Thymus (tissue), 11 donors: Measurements from ENCODE around the gene CD248. TPM values are rescaled to one million over a fixed set of nuclear protein-coding genes. Genes with fewer than 3 reads are reported as not detected.
A peak's percentile ranks its signal among the peaks of the same experiment; 100 is the strongest.
"Not testable (repeated sequence)": the region's sequence is repeated elsewhere in the genome, so short reads cannot be mapped to it uniquely, and the experiment has no call there.

Experiments
- DNase-seq, 9 donors: peaks; one replicate each; pipeline ENCODE4 v3.0.0-alpha.2; 2013; ENCODE audit warnings: low spot score in 9 of 9, low read depth in 6 of 9, missing footprints in 1 of 9
- H3K27ac ChIP-seq, 2 donors: one replicate each; pipeline ENCODE4 v1.5.1; 2013; ENCODE audit warnings: control low read depth in 1 of 2, low read depth in 1 of 2, low read length in 1 of 2, mild to moderate bottlenecking in 1 of 2, moderate library complexity in 1 of 2
- H3K27me3 ChIP-seq, 2 donors: one replicate each; pipeline ENCODE4 v1.5.1; 2013; ENCODE audit warnings: low read length in 1 of 2; ENCODE audit not compliant: control insufficient read depth in 2 of 2, insufficient read depth in 1 of 2
- H3K36me3 ChIP-seq, 2 donors: one replicate each; pipeline ENCODE4 v1.5.1; 2013; ENCODE audit warnings: low read length in 1 of 2, mild to moderate bottlenecking in 1 of 2, moderate library complexity in 1 of 2; ENCODE audit not compliant: control insufficient read depth in 2 of 2, insufficient read depth in 2 of 2
- H3K4me1 ChIP-seq, 2 donors: one replicate each; pipeline ENCODE4 v1.5.1; 2013; ENCODE audit warnings: low read length in 2 of 2; ENCODE audit not compliant: control insufficient read depth in 2 of 2, insufficient read depth in 2 of 2
- H3K4me3 ChIP-seq, 2 donors: one replicate each; pipeline ENCODE4 v1.5.1; 2013; ENCODE audit warnings: low read length in 2 of 2, control low read depth in 1 of 2, mild to moderate bottlenecking in 1 of 2
- H3K9me3 ChIP-seq, 2 donors: one replicate each; pipeline ENCODE4 v1.5.1; 2013; ENCODE audit warnings: low read length in 1 of 2, mild to moderate bottlenecking in 1 of 2; ENCODE audit not compliant: control insufficient read depth in 2 of 2, insufficient read depth in 1 of 2
- WGBS: extraction: QIAGEN DNeasy Blood & Tissue Kit; methylation state at CpG from one replicate; pipeline ENCODE4 v1.1.7; 2013; 5-methylcytosine and 5-hydroxymethylcytosine counted together
- polyA plus RNA-seq: library from polyadenylated mRNA; stranded (reverse); fragments of 200-250 nt; gene quantifications from one replicate; pipeline ENCODE4 v1.2.3, GENCODE V29; 2013
- total RNA-seq: library from RNA; stranded (reverse); fragments of 120-200 nt; gene quantifications from one replicate; pipeline ENCODE4 v1.2.4, GENCODE V29; 2013
- donor health status: healthy.

Gene CD248
- total and polyA plus RNA-seq, 2 donors, result 3.0 to 7.7 TPM

DNA sequence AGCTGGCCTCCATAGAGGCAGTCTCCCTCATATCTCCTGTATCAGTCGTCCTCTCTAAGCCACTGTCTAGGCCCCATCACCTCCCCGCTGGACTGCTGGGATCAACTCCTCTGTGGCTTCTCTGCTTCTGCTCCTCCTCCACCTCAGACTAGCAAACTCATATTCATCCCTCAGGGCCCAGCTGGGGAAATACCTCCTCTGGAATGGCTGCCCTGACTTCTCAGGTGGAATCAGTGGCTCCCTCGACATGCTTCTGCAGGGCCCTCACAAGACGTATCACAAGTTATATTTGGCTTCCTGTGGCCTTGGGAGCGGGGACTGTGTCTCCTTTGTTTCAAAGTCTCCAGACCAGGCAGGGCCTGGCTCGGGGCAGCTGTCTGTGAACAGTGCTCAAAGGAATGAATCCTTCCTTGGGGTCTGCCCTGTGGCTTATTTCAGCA lies 44.7 kb upstream of the CD248 start:
- no peak for DNase-seq
- H3K27me3 ChIP-seq, result no peaks in the 10 kb centered on the region
- H3K4me1 ChIP-seq, result no peaks in the 10 kb centered on the region
- peaks cover 6 to 22% of the 10 kb centered on the region in 2 donors for H3K36me3 ChIP-seq
- WGBS, result 96% methylated on average over 6 of the region's 6 CpGs
- no peak overlapping the region for H3K4me3 ChIP-seq
- no peak overlapping the region for H3K27ac ChIP-seq
- H3K9me3 ChIP-seq, result peaks cover 0 to 3% of the 10 kb centered on the region in 2 donors

GRCh38 chr11:66360406-66361073 lies 43.7 kb upstream of the CD248 start:
- Histone ChIP-seq H3K4me1 (no peaks in the 10 kb centered on the region), H3K27ac (no peak overlapping the region), H3K4me3 (no peak overlapping the region), H3K9me3 (peaks cover 0 to 3% of the 10 kb centered on the region in 2 donors), H3K27me3 (no peaks in the 10 kb centered on the region), H3K36me3 (peaks cover 6 to 22% of the 10 kb centered on the region in 2 donors)
- no peak for DNase-seq
- 98% methylated on average over 15 of the region's 15 CpGs for WGBS

DNA sequence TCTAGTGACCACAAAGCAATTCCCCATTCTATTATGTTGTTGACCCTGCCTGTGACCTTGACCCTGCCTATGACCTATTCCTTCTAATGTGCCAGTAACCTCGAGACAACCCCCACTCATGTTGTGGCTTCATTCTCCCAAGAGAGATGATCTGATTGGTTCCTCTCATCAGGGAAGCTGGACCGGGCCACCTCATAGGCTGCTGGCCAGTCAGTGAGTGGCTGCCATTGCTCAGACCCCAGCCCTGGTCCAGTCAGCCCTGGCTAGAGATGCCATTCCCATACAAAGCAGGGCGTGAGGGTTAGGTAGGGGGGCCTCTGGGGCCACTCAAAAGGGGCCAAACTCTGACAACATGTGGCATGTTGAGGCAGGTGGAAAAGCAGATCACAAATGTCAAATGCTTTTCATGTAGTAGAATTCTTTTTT lies 42.8 kb upstream of the CD248 start:
- Histone ChIP-seq H3K36me3 (peaks cover 6 to 22% of the 10 kb centered on the region in 2 donors), H3K27me3 (no peaks in the 10 kb centered on the region), H3K9me3 (peaks cover 0 to 3% of the 10 kb centered on the region in 2 donors), H3K27ac (no peak overlapping the region), H3K4me1 (no peaks in the 10 kb centered on the region), H3K4me3 (no peak overlapping the region)
- WGBS, result 89% methylated on average over 3 of the region's 3 CpGs
- DNase-seq, result no peak

- DNase-seq, H3K4me3 ChIP-seq, H3K9me3 ChIP-seq, H3K36me3 ChIP-seq, H3K27me3 ChIP-seq, H3K27ac ChIP-seq: not testable (repeated sequence)
- 91% methylated on average over 8 of the region's 8 CpGs for WGBS
- peaks cover 13 to 23% of the 10 kb centered on the region in 2 donors for H3K4me1 ChIP-seq
Measured at GRCh38 chr11:66350560-66351235, 33.9 kb upstream of the CD248 start.

DNA sequence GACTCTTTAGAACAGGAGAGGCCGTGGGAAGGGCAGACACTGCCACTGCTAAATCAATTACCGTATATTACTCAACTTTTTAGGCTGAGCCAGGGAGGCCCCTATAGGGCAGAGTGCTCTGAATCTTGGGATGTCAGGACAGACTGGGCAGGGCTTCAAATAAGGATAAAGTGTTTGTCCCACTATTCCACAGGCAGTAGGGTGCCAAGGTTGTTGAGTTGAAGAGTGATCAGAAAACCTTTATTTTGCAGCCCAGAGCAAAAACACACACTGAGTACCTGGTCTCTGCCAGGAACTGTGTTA lies 32.2 kb upstream of the CD248 start:
- WGBS, result 95% methylated on average over 2 of the region's 2 CpGs
- peaks cover 3 to 4% of the 10 kb centered on the region in 2 donors for H3K36me3 ChIP-seq
- H3K4me3 ChIP-seq, result no peak overlapping the region
- peaks cover 0 to 2% of the 10 kb centered on the region in 2 donors for H3K9me3 ChIP-seq
- no peak overlapping the region for H3K27ac ChIP-seq
- H3K4me1 ChIP-seq, result peaks cover 20 to 35% of the 10 kb centered on the region in 2 donors
- DNase-seq, result no peak
- no peaks in the 10 kb centered on the region for H3K27me3 ChIP-seq

- peak in 6 of 9 donors; percentile 69 to 92 (median 78) for DNase-seq
- Histone ChIP-seq H3K9me3 (peaks cover 0 to 2% of the 10 kb centered on the region in 2 donors), H3K4me1 (peaks cover 28 to 37% of the 10 kb centered on the region in 2 donors), H3K27me3 (no peaks in the 10 kb centered on the region), H3K36me3 (peaks cover 4 to 8% of the 10 kb centered on the region in 2 donors), H3K4me3 (peak within 1 kb of the TSS; percentile 80 to 92), H3K27ac (peak within 1 kb of the TSS; percentile 75 to 91)
- WGBS, result under 1% methylated on average over 101 of the region's 101 CpGs
Measured at GRCh38 chr11:66347425-66348276, 30.8 kb upstream of the CD248 start, which contains the start of gene B4GAT1. Gene B4GAT1 (minus strand): TSS chr11:66347629. CDS start chr11:66347545, 84 bp downstream.

- peak overlapping the region; percentile 58 to 91 for H3K27ac ChIP-seq
- 36% methylated on average over 68 of the region's 68 CpGs for WGBS
- H3K9me3 ChIP-seq, result peaks cover 0 to 2% of the 10 kb centered on the region in 2 donors
- H3K4me1 ChIP-seq, result peaks cover 28 to 37% of the 10 kb centered on the region in 2 donors
- peak overlapping the region; percentile 80 to 92 for H3K4me3 ChIP-seq
- peaks cover 9 to 15% of the 10 kb centered on the region in 2 donors for H3K36me3 ChIP-seq
- no peak for DNase-seq
- H3K27me3 ChIP-seq, result no peaks in the 10 kb centered on the region
Measured at GRCh38 chr11:66346476-66347424, 29.9 kb upstream of the CD248 start.

GRCh38 chr11:66345316-66345649 lies 28.4 kb upstream of the CD248 start:
- Histone ChIP-seq H3K36me3 (peaks cover 23 to 26% of the 10 kb centered on the region in 2 donors), H3K9me3 (peaks cover 0 to 2% of the 10 kb centered on the region in 2 donors), H3K27ac (peak overlapping the region; percentile 80 to 88), H3K4me3 (peak overlapping the region; percentile 97 to 100), H3K27me3 (no peaks in the 10 kb centered on the region), H3K4me1 (peaks cover 28 to 37% of the 10 kb centered on the region in 2 donors)
- WGBS, result 24% methylated on average over 7 of the region's 7 CpGs
- no peak for DNase-seq
